WERI-Rb-1 (cell line): Measurements from ENCODE around the gene MMRN2.
"Not testable (repeated sequence)": the region's sequence is repeated elsewhere in the genome, so short reads cannot be mapped to it uniquely, and the experiment has no call there.

Experiments used
- DNase-seq: peaks from one replicate; pipeline ENCODE4 v3.0.0-alpha.2; 2020
- H3K27ac ChIP-seq: fragments of 250-450 bp; sonication (Bioruptor Pico); 2 replicates; pipeline ENCODE4 v1.5.1; 2020; ENCODE audit warnings: mild to moderate bottlenecking, moderate library complexity
- H3K27me3 ChIP-seq: fragments of 250-450 bp; sonication (Bioruptor Pico); 2 replicates; pipeline ENCODE4 v1.5.1; 2021; ENCODE audit warnings: mild to moderate bottlenecking, low read depth, moderate library complexity; ENCODE audit not compliant: insufficient read depth, severe bottlenecking
- H3K36me3 ChIP-seq: fragments of 250-450 bp; sonication (Bioruptor Pico); 2 replicates; pipeline ENCODE4 v1.5.1; 2020; ENCODE audit warnings: mild to moderate bottlenecking, moderate library complexity
- H3K4me3 ChIP-seq: 2 replicates; pipeline ENCODE4 v1.5.1; 2011; ENCODE audit warnings: low read depth, mild to moderate bottlenecking, control low read depth, low read length
- H3K9me3 ChIP-seq: fragments of 250-450 bp; sonication (Bioruptor Pico); 2 replicates; pipeline ENCODE4 v1.5.1; 2021; ENCODE audit warnings: mild to moderate bottlenecking, moderate library complexity; ENCODE audit not compliant: severe bottlenecking
- TF ChIP-seq, protein P1 (sequence below): IDR thresholded peaks from 2 replicates; pipeline ENCODE4 v1.5.1; 2011; ENCODE audit warnings: low read depth, mild to moderate bottlenecking, control low read depth, inconsistent platforms, low read length

MMRN2 gene

DNA sequence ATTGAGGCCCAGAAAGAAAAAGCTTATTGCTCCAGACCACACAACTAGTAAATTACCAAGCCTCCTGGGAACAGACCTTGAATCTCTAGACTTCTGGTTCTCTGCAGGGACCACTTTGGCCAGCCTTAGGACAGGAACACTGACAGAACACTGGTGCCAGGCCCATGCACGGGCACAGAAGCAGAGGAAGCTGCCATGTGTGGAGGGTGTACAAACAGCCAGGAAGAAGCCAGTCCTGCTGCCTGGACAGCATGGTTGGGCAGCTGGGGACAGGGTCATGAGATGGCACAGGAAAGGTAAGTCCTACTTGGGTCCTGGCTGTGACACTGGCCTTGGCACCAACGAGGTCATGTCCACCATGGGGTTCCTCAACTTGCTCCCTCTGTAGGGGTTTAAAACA lies 19.2 kb downstream of the MMRN2 start:
- TF ChIP-seq, protein P1, sequence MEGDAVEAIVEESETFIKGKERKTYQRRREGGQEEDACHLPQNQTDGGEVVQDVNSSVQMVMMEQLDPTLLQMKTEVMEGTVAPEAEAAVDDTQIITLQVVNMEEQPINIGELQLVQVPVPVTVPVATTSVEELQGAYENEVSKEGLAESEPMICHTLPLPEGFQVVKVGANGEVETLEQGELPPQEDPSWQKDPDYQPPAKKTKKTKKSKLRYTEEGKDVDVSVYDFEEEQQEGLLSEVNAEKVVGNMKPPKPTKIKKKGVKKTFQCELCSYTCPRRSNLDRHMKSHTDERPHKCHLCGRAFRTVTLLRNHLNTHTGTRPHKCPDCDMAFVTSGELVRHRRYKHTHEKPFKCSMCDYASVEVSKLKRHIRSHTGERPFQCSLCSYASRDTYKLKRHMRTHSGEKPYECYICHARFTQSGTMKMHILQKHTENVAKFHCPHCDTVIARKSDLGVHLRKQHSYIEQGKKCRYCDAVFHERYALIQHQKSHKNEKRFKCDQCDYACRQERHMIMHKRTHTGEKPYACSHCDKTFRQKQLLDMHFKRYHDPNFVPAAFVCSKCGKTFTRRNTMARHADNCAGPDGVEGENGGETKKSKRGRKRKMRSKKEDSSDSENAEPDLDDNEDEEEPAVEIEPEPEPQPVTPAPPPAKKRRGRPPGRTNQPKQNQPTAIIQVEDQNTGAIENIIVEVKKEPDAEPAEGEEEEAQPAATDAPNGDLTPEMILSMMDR: no peak
- Histone ChIP-seq H3K27me3 (no peaks in the 10 kb centered on the region), H3K36me3 (no peaks in the 10 kb centered on the region), H3K27ac (no peak overlapping the region), H3K9me3 (no peaks in the 10 kb centered on the region), H3K4me3 (no peak overlapping the region)
- no peak for DNase-seq

DNA sequence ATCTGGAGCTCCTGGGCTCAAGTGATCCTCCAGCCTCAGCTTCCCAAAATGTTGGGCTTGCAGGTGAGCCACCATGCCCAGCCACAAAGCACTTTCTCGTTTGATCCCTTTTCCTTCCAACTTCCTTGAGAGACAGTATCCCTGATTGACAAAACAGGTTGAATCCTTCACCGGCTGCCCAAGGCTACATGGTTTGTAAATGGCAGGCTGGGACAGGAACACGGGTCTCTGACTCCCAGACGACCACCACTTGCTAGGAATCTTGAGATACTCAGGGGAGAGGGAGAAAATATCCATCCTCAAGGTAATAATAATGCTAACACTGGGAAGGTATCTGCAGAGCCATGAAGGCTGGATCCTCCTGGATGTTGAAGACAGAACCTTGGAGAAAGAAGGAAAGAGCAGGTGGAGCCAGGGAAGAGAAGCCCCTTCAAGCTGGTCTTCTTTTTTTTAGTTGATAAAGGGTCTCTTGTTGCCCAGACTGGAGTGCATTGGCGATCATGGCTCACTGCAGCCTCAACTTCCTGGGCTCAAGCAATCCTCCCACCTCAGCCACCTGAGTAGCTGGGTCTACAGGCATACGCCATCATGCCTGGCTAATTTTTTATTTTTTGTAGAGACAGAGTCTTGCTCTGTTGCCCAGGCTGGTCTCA lies 19.8 kb downstream of the MMRN2 start:
- no peaks in the 10 kb centered on the region for H3K27me3 ChIP-seq
- TF ChIP-seq, protein P1: no peak
- no peak for DNase-seq
- no peak overlapping the region for H3K27ac ChIP-seq
- no peak overlapping the region for H3K4me3 ChIP-seq
- no peaks in the 10 kb centered on the region for H3K9me3 ChIP-seq
- H3K36me3 ChIP-seq: no peaks in the 10 kb centered on the region

DNA sequence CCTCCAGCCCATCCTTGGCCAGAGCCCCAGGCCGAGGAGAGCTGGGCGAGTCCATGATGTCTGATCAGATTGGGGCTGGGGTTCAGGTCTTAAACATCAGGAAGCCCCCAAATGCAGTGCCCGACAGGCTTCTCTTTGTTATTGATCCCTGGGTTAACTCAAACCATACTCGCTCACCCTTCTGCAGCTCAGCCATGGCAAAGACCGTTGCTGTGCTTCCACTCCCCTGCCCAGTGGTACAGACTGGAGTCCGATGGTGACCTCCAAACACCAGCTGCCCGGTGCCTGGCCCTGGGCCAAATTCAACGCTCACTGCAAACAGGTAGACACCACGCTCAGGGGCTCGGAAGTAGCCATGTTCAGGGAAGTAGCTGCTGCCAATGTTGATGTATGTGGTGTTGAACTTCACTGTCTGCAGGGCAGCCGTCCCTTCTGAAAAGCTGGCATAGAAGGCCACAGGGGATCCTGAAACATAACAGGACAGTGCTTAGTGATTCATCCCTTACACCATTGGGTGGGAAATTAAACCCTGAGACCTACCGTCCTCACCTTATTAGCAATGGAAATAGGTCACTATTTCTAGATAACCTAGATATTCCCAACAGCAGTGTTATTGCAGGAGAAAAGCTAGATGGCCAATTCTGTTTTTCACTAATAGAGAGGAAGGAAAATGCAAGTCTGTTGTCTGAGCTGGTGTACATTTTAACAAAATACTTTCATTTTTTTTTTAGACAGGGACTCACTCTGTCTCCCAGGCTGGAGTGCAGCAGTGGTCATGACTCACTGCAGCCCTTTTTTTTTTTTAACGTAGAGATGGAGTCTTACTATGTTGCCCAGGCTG lies 20.5 kb downstream of the MMRN2 start:
- Histone ChIP-seq H3K27me3 (no peaks in the 10 kb centered on the region), H3K4me3 (no peak overlapping the region), H3K9me3 (no peaks in the 10 kb centered on the region), H3K36me3 (no peaks in the 10 kb centered on the region), H3K27ac (no peak overlapping the region)
- DNase-seq: no peak
- TF ChIP-seq, protein P1: no peak

DNA sequence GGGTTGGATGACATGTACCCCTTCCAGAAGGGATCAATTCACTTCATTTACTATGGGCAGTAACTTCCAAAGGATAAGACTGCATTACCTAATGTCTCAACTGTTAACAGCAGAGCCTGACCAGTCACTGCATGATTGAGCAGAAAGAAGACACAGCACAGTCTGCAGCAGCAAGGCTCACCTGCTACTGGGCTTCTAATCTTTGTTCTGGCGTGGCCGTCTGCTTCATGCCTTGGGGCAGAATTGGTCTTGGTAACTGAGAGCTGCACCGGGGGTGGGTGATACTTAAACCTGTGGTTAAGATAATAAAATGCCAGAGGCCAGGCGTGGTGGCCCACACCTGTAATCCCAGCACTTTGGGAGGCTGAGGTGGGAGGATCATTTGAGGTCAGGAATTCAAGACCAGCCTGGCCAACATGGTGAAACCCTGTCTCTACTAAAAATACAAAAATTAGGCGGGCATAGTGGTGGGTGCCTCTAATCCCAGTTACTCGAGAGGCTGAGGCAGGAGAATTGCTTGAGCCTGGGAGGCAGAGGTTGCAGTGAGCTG lies 23.2 kb downstream of the MMRN2 start:
- H3K36me3 ChIP-seq: peaks cover 14% of the 10 kb centered on the region
- H3K4me3 ChIP-seq, DNase-seq, H3K27me3 ChIP-seq, H3K27ac ChIP-seq, H3K9me3 ChIP-seq: not testable (repeated sequence)

DNA sequence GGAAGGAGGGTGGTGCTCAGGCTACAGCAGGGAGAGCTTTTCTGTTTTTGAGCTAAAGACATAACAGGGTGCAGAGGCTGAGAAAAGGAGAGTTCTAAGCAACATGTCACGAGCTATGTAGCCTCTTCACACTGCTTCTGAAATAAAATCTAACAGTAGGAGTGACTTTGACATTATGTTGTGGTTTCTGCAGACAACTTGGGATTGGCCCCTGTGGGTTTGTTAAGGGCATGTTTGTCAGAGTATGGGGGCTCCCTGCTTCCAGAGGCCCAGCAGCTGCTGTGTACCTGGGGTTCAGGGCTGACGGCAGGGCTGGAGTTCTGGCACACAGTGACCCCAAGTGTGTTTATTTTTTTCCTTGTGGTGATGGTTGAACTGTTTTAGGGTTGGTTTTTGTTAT lies 24.7 kb downstream of the MMRN2 start:
- Histone ChIP-seq H3K27ac (no peak overlapping the region), H3K27me3 (no peaks in the 10 kb centered on the region), H3K36me3 (peaks cover 27% of the 10 kb centered on the region), H3K4me3 (no peak overlapping the region), H3K9me3 (no peaks in the 10 kb centered on the region)
- no peak for DNase-seq
- TF ChIP-seq, protein P1: no peak

DNA sequence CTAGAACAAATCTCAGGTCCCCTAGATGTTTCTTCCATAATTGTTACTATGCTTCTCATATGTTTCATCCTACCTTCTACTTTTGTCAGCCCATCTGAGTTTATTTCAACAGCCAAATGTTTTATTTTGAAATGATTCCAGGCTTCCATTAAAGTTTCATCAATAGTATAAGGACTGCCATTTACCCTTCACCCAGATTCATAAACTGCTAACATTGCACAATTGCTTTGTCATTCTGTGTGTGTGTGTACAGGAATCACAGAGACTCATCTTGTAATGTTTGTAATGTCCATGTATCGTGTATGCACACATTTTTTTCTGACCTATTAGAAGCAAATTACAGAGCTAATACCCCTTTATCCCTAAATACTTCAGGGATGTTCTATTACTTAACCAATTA lies 25.5 kb downstream of the MMRN2 start:
- DNase-seq: no peak

More for the DNA sequence above, 25.5 kb downstream of the MMRN2 start:
- H3K36me3 ChIP-seq: peaks cover 27% of the 10 kb centered on the region
- no peak overlapping the region for H3K4me3 ChIP-seq
- no peaks in the 10 kb centered on the region for H3K9me3 ChIP-seq
- TF ChIP-seq, protein P1: no peak
- H3K27me3 ChIP-seq: no peaks in the 10 kb centered on the region
- H3K27ac ChIP-seq: no peak overlapping the region
